Astrocyte (in vitro differentiated cells and primary cell): ENCODE data around the gene MYMK.

Experiments used
- EZH2 ChIP-seq: IDR thresholded peaks from 2 replicates; pipeline ENCODE4 v1.6.1; 2012; ENCODE audit warnings: mild to moderate bottlenecking, low read length, inconsistent platforms; ENCODE audit not compliant: insufficient read depth
- TF ChIP-seq, protein P1 (sequence below): IDR thresholded peaks from 2 replicates; pipeline ENCODE4 v1.5.1; 2011; ENCODE audit warnings: low read depth, mild to moderate bottlenecking, inconsistent platforms, low read length, moderate library complexity; ENCODE audit not compliant: insufficient read depth

DNA sequence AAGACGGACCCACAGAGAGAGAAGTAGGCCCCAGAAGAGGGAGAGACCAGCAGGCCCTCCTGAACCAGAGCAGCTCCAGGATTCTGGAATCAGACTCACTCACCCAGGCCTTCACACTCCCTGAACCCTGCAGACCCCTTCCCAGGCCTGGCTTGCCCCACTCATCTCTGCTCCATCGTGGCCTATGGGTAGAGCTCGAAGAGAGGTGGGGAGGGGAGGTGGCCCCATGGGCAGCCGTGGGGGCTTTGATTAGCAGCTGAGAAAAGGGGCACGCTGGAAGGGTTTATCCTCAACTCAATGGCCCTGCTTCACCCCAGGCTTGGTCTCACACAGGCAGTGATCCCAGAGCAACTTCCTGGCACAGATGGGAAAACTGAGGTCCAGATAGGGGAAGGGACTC is 613 bp downstream of the MYMK start:
- TF ChIP-seq, protein P1, sequence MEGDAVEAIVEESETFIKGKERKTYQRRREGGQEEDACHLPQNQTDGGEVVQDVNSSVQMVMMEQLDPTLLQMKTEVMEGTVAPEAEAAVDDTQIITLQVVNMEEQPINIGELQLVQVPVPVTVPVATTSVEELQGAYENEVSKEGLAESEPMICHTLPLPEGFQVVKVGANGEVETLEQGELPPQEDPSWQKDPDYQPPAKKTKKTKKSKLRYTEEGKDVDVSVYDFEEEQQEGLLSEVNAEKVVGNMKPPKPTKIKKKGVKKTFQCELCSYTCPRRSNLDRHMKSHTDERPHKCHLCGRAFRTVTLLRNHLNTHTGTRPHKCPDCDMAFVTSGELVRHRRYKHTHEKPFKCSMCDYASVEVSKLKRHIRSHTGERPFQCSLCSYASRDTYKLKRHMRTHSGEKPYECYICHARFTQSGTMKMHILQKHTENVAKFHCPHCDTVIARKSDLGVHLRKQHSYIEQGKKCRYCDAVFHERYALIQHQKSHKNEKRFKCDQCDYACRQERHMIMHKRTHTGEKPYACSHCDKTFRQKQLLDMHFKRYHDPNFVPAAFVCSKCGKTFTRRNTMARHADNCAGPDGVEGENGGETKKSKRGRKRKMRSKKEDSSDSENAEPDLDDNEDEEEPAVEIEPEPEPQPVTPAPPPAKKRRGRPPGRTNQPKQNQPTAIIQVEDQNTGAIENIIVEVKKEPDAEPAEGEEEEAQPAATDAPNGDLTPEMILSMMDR = no peak
- TF ChIP-seq EZH2 = no peak
